CD14-positive monocyte (primary cell): ENCODE results near the gene PUM2. TPM values are rescaled to one million over a fixed set of nuclear protein-coding genes. Genes with fewer than 3 reads are reported as not detected.

Experiments used
- DNase-seq, 3 donors: peaks; one replicate each; pipeline ENCODE4 v3.0.0-alpha.2; 2011 to 2022
- H2AFZ ChIP-seq: 2 replicates; pipeline ENCODE4 v1.6.0; 2012; ENCODE audit warnings: mild to moderate bottlenecking, low read depth, low read length, inconsistent platforms; ENCODE audit not compliant: insufficient read depth, poor library complexity, severe bottlenecking
- H3K27ac ChIP-seq, 2 donors: 1 replicate in 1 of 2; 2 replicates in 1 of 2; pipeline ENCODE4 v1.5.1; 2012 to 2013; ENCODE audit warnings: low read length in 2 of 2, control low read depth in 1 of 2, inconsistent platforms in 1 of 2, low read depth in 1 of 2, mild to moderate bottlenecking in 1 of 2
- H3K27me3 ChIP-seq, 2 donors: one replicate each; pipeline versions ENCODE4 v1.6.0 to v1.6.1; 2011 to 2013; ENCODE audit warnings: low read length in 2 of 2; ENCODE audit not compliant: control insufficient read depth in 2 of 2, insufficient read depth in 2 of 2
- H3K36me3 ChIP-seq, 2 donors: replicated peaks in 1 of 2; 1 replicate in 1 of 2; 2 replicates in 1 of 2; pipeline versions ENCODE4 v1.5.1 to v1.6.1; 2012 to 2013; ENCODE audit warnings: low read length in 2 of 2, control low read depth in 1 of 2, inconsistent platforms in 1 of 2, mild to moderate bottlenecking in 1 of 2; ENCODE audit not compliant: insufficient read depth in 2 of 2, control insufficient read depth in 1 of 2
- H3K4me1 ChIP-seq, 2 donors: 1 replicate in 1 of 2; 2 replicates in 1 of 2; pipeline versions ENCODE4 v1.5.1 to v1.6.1; 2012 to 2013; ENCODE audit warnings: low read length in 2 of 2, control low read depth in 1 of 2, inconsistent platforms in 1 of 2, mild to moderate bottlenecking in 1 of 2, moderate library complexity in 1 of 2; ENCODE audit not compliant: insufficient read depth in 2 of 2, control insufficient read depth in 1 of 2
- H3K4me2 ChIP-seq: replicated peaks from 2 replicates; pipeline ENCODE3; 2012; ENCODE audit warnings: low read length, moderate library complexity, mild to moderate bottlenecking; ENCODE audit not compliant: poor library complexity, severe bottlenecking; ENCODE audit errors: extremely low read depth
- H3K4me3 ChIP-seq, 3 experiments: fragments of 200-600 bp in 1 of 3; sonication (generic) in 1 of 3; replicated peaks in 1 of 3; 1 replicate in 2 of 3; 2 replicates in 1 of 3; pipeline ENCODE4 v1.5.1; 2011 to 2013; ENCODE audit warnings: low read length in 3 of 3, mild to moderate bottlenecking in 3 of 3, control low read depth in 2 of 3, low read depth in 2 of 3, inconsistent platforms in 1 of 3, moderate library complexity in 1 of 3
- H3K79me2 ChIP-seq: 2 replicates; pipeline ENCODE4 v1.6.0; 2012; ENCODE audit warnings: mild to moderate bottlenecking, control low read depth, inconsistent platforms, low read length, moderate library complexity; ENCODE audit not compliant: insufficient read depth
- H3K9ac ChIP-seq: 2 replicates; pipeline ENCODE4 v1.6.0; 2017; ENCODE audit warnings: low read length, mild to moderate bottlenecking; ENCODE audit not compliant: insufficient read depth, poor library complexity, severe bottlenecking
- H3K9me3 ChIP-seq, 2 donors: replicated peaks in 1 of 2; 1 replicate in 1 of 2; 2 replicates in 1 of 2; pipeline versions ENCODE4 v1.5.1 to v1.6.1; 2012 to 2013; ENCODE audit warnings: low read length in 2 of 2, control low read depth in 1 of 2; ENCODE audit not compliant: control insufficient read depth in 1 of 2, insufficient read depth in 1 of 2
- H4K20me1 ChIP-seq: 2 replicates; pipeline ENCODE4 v1.6.0; 2012; ENCODE audit warnings: mild to moderate bottlenecking, low read length, control low read depth, moderate library complexity; ENCODE audit not compliant: insufficient read depth
- H3K27ac Mint-ChIP-seq, 7 donors: one replicate each; pipeline ENCODE4 v1.8.0; 2020; ENCODE audit warnings: mild to moderate bottlenecking in 7 of 7, mixed read lengths in 7 of 7, moderate library complexity in 6 of 7, inconsistent platforms in 2 of 7
- H3K27me3 Mint-ChIP-seq, 3 donors: one replicate each; pipeline ENCODE4 v1.8.0; 2021 to 2022; ENCODE audit warnings: low read depth in 3 of 3, mild to moderate bottlenecking in 3 of 3, mixed read lengths in 3 of 3, moderate library complexity in 3 of 3, inconsistent platforms in 1 of 3
- H3K36me3 Mint-ChIP-seq, 2 donors: one replicate each; pipeline ENCODE4 v1.8.0; 2020; ENCODE audit warnings: mixed read lengths in 2 of 2, inconsistent platforms in 1 of 2, mild to moderate bottlenecking in 1 of 2
- H3K4me1 Mint-ChIP-seq: one replicate; pipeline ENCODE4 v1.8.0; 2020; ENCODE audit warnings: mild to moderate bottlenecking, mixed read lengths
- H3K4me3 Mint-ChIP-seq, 2 donors: one replicate each; pipeline ENCODE4 v1.8.0; 2020; ENCODE audit warnings: mild to moderate bottlenecking in 2 of 2, mixed read lengths in 2 of 2, moderate library complexity in 1 of 2
- H3K9me3 Mint-ChIP-seq, 7 donors: one replicate each; pipeline ENCODE4 v1.8.0; 2020 to 2022; ENCODE audit warnings: mixed read lengths in 7 of 7, mild to moderate bottlenecking in 6 of 7, moderate library complexity in 6 of 7, inconsistent platforms in 2 of 7
- WGBS: methylation state at CpG from one replicate; pipeline ENCODE4 v1.1.5; 2013; ENCODE audit warnings: missing lambda C conversion rate; ENCODE audit not compliant: insufficient coverage; 5-methylcytosine and 5-hydroxymethylcytosine counted together
- intact Hi-C, 2 donors: fragments of 100-400 bp; cut with micrococcal nuclease; formaldehyde crosslinking; loops; one replicate each; pipeline versions ENCODE4 v1.15.0 to v1.15.1; 2023
- polyA plus RNA-seq, 3 donors: library from polyadenylated mRNA; depleted of rRNA in 1 of 3; unstranded in 2 of 3; stranded (reverse) in 1 of 3; fragments of 300-500 nt in 2 of 3; fragments of >200 nt in 1 of 3; fragmentation: Illumina TruSeq in 2 of 3; gene quantifications; 1 replicate in 2 of 3; 2 replicates in 1 of 3; pipeline ENCODE4 v1.2.3, GENCODE V29; 2012 to 2021
- TF ChIP-seq, protein P1 (sequence below): fragments of 200-600 bp; IDR thresholded peaks from one replicate; pipeline ENCODE4 v1.8.0; 2022; ENCODE audit warnings: antibody characterized with exemption, mild to moderate bottlenecking

Gene PUM2
- polyA plus RNA-seq, 3 donors = 7.2 to 22.4 (median 8.3) TPM

DNA sequence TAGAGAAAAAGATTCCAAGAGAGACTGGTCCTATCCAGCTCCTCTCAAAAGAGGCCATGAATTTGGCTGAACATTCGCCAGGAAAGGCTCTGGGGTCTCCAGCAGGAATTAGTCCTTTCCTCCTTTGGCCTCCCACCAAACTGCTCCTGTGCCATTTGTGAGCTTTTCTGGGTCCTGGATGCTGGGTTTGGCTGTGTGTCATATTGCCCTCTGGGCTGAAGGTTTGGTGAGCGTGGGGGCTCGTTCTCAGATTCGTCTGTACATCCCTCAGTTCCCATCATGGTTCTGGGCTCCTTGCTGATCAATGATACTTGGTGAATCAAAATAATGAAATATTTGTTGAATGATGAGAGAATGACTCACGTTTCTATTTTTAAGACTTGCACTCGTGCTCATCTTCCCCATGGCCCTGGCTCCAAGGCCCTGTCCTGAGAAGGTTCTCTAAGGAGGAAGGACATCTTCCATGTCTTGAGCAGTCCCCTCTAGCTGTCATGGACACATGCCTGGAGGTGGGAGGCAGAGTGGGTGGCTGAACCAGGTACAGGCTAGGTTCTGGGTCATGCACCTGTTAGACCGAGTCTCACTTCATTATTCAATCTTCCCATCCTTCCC, 48.4 kb upstream of the PUM2 start:
- Mint-ChIP-seq H3K27me3 (peaks cover 2 to 6% (median 4%) of the 10 kb centered on the region in 3 donors), H3K4me3 (no peak overlapping the region), H3K9me3 (peaks cover 0 to 2% (median 0%) of the 10 kb centered on the region in 7 donors), H3K4me1 (no peaks in the 10 kb centered on the region), H3K27ac (no peak overlapping the region), H3K36me3 (no peaks in the 10 kb centered on the region)
- Histone ChIP-seq H3K4me1 (no peaks in the 10 kb centered on the region), H3K4me3 (no peak overlapping the region), H2AFZ (no peak overlapping the region), H3K4me2 (no peak overlapping the region), H3K9me3 (no peaks in the 10 kb centered on the region), H4K20me1 (no peaks in the 10 kb centered on the region), H3K79me2 (no peaks in the 10 kb centered on the region), H3K9ac (no peak overlapping the region), H3K36me3 (no peaks in the 10 kb centered on the region), H3K27ac (no peak overlapping the region), H3K27me3 (no peaks in the 10 kb centered on the region)
- 93% methylated on average over 4 of the region's 7 CpGs for WGBS
- no peak for DNase-seq
- intact Hi-C loops = loop anchor here (5.0 kb wide), 2 partner anchors 238 to 243 kb away; no protein-coding TSS in a partner anchor
- TF ChIP-seq, protein P1, sequence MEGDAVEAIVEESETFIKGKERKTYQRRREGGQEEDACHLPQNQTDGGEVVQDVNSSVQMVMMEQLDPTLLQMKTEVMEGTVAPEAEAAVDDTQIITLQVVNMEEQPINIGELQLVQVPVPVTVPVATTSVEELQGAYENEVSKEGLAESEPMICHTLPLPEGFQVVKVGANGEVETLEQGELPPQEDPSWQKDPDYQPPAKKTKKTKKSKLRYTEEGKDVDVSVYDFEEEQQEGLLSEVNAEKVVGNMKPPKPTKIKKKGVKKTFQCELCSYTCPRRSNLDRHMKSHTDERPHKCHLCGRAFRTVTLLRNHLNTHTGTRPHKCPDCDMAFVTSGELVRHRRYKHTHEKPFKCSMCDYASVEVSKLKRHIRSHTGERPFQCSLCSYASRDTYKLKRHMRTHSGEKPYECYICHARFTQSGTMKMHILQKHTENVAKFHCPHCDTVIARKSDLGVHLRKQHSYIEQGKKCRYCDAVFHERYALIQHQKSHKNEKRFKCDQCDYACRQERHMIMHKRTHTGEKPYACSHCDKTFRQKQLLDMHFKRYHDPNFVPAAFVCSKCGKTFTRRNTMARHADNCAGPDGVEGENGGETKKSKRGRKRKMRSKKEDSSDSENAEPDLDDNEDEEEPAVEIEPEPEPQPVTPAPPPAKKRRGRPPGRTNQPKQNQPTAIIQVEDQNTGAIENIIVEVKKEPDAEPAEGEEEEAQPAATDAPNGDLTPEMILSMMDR = no peak

DNA sequence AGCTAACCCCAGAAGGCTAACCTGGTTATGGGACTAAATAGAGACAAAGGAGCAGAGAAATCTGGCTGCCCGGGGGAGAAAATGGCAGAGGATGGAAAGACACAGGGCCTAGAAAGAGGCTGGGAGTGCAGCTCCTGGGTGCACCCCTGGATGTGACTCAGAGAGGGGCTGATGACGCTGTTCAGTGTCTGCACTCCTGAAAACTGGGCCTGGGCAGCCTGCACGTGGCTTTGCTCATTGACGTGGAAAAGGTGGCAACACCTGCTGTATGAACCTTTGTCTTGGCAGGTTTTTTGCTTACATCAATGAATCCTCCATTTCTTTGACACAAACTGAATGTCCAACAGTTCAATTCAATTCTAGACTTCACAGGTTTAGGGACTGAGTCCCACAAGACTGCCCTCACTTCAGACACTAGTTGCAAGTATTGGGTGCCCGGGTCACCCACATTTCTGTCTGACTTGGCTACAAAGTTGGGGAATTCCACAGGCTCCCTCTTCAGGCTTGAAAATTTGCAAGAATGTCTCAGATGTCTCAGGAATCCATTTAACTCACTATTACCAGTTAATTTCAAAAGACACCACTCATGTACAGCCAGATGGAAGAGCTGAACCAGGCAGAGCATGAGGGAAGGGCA, 47.3 kb upstream of the PUM2 start:
- TF ChIP-seq, protein P1 = no peak
- Mint-ChIP-seq H3K9me3 (peaks cover 0 to 2% (median 0%) of the 10 kb centered on the region in 7 donors), H3K27ac (no peak overlapping the region), H3K36me3 (no peaks in the 10 kb centered on the region), H3K4me1 (no peaks in the 10 kb centered on the region), H3K4me3 (peak overlapping the region in 1 of 2 donors; percentile 2), H3K27me3 (peaks cover 4 to 6% (median 4%) of the 10 kb centered on the region in 3 donors)
- no peak overlapping the region for H3K9ac ChIP-seq
- intact Hi-C loops = loop anchor here (5.0 kb wide), 2 partner anchors 239 to 244 kb away; no protein-coding TSS in a partner anchor
- H3K27me3 ChIP-seq = no peaks in the 10 kb centered on the region
- H3K4me3 ChIP-seq = no peak overlapping the region
- H3K9me3 ChIP-seq = no peaks in the 10 kb centered on the region
- no peak for DNase-seq
- H3K4me1 ChIP-seq = no peaks in the 10 kb centered on the region
- no peak overlapping the region for H3K27ac ChIP-seq
- H4K20me1 ChIP-seq = no peaks in the 10 kb centered on the region
- no peak overlapping the region for H3K4me2 ChIP-seq
- H3K79me2 ChIP-seq = no peaks in the 10 kb centered on the region
- WGBS = 91% methylated on average over 3 of the region's 5 CpGs
- H3K36me3 ChIP-seq = no peaks in the 10 kb centered on the region
- no peak overlapping the region for H2AFZ ChIP-seq
